HUES48 (cell line): ENCODE measurements around the gene COL5A1.

ENCODE experiments used
- H3K27ac ChIP-seq: one replicate; pipeline ENCODE4 v1.7.0; 2013; ENCODE audit warnings: low read depth, low read length, inconsistent platforms
- H3K27me3 ChIP-seq: 2 replicates; pipeline ENCODE4 v1.6.1; 2013; ENCODE audit warnings: mild to moderate bottlenecking, low read length; ENCODE audit not compliant: control insufficient read depth, insufficient read depth
- H3K36me3 ChIP-seq: 2 replicates; pipeline ENCODE4 v1.6.1; 2013; ENCODE audit warnings: low read length; ENCODE audit not compliant: control insufficient read depth, insufficient read depth
- H3K4me1 ChIP-seq: 2 replicates; pipeline ENCODE4 v1.6.1; 2013; ENCODE audit warnings: mild to moderate bottlenecking, low read length; ENCODE audit not compliant: control insufficient read depth, insufficient read depth
- H3K4me3 ChIP-seq: 2 replicates; pipeline ENCODE4 v1.5.1; 2013; ENCODE audit warnings: mild to moderate bottlenecking, low read depth, low read length
- H3K9ac ChIP-seq: 2 replicates; pipeline ENCODE4 v1.6.1; 2013; ENCODE audit warnings: mild to moderate bottlenecking, low read depth, low read length, moderate library complexity
- H3K9me3 ChIP-seq: 2 replicates; pipeline ENCODE4 v1.6.1; 2013; ENCODE audit warnings: low read length; ENCODE audit not compliant: control insufficient read depth, insufficient read depth

Gene COL5A1

GRCh38 chr9:134744385-134745295 is 103.0 kb downstream of the COL5A1 start:
- Histone ChIP-seq H3K27me3 (no peaks in the 10 kb centered on the region), H3K9ac (no peak overlapping the region), H3K4me3 (no peak overlapping the region), H3K4me1 (no peaks in the 10 kb centered on the region), H3K27ac (no peak overlapping the region), H3K36me3 (peaks cover 7% of the 10 kb centered on the region), H3K9me3 (peaks cover 20% of the 10 kb centered on the region)

DNA sequence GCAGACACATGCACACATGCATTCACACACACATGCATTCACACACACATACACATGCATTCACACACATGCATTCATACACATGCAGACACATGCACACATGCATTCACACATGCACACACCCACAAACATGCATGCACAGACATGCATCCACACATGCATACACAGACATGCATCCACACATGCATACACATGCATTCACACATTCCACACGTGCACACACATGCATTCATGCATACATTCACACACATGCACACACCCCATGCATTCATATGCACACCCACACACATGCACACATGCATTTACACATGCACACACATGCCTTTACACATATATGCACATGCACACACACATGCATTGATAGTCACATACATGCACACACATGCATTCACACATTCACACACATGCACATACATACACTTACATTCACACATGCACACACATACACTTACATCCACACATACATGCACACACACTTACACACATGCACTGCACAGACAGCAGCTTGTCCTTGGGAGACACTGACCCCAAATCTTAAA is 106.4 kb downstream of the COL5A1 start:
- Histone ChIP-seq H3K27me3 (no peaks in the 10 kb centered on the region), H3K9me3 (peaks cover 20% of the 10 kb centered on the region), H3K4me1 (no peaks in the 10 kb centered on the region), H3K36me3 (peaks cover 7% of the 10 kb centered on the region), H3K4me3 (no peak overlapping the region), H3K9ac (no peak overlapping the region), H3K27ac (no peak overlapping the region)

DNA sequence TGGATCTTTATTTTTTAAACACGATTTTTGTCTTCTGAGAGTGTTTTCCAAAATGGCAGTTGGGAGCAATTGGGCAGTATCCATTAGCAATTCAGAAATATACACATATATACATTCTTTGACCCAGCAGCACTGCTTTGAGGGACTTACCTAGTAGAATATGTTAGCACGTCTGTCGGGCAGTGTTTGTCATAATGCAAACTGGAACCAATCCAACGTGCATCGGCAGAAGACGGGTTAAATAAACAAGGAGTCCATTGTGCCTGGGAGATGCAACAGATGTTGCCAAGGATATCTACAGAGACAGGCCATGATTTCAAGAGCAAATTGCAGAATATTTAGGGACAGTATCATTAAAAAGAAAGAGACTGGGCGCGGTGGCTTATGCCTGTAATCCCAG is 107.0 kb downstream of the COL5A1 start:
- H3K4me3 ChIP-seq, result no peak overlapping the region
- no peaks in the 10 kb centered on the region for H3K4me1 ChIP-seq
- H3K36me3 ChIP-seq, result peaks cover 7% of the 10 kb centered on the region
- H3K27ac ChIP-seq, result no peak overlapping the region
- H3K27me3 ChIP-seq, result no peaks in the 10 kb centered on the region
- no peak overlapping the region for H3K9ac ChIP-seq
- H3K9me3 ChIP-seq, result peaks cover 20% of the 10 kb centered on the region

DNA sequence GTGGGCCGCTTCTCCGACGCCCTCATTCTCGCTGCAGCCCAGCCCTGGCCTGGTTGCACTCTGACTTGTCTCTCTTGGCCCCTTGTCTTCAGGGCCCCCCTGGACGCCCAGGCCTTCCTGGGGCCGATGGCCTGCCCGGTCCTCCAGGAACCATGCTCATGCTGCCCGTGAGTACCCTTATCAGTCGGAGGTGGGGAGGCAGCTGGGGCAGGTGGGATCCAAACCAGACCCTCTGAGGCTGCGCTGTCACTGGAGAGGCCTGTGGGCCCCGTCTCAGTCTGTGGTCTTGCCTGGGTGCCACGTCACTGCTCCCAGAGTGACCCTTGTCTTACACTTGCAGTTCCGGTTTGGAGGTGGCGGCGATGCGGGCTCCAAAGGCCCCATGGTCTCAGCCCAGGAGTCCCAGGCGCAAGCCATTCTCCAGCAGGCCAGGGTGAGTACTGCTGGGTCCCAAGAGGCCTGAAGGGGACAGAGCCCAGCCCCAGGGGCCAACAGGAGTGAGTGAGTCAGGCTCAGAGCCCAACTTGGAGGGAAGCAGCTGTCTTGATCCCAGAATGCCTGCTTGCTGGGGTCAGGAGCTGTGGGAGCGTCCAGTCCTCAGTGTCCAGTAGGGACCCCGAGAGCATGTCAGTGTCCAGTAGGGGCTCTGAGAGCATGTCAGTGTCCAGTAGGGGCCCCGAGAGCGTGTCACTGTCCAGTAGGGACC is 109.0 kb downstream of the COL5A1 start:
- no peaks in the 10 kb centered on the region for H3K27me3 ChIP-seq
- no peak overlapping the region for H3K4me3 ChIP-seq
- H3K4me1 ChIP-seq, result no peaks in the 10 kb centered on the region
- H3K9me3 ChIP-seq, result peaks cover 13% of the 10 kb centered on the region
- H3K9ac ChIP-seq, result no peak overlapping the region
- no peak overlapping the region for H3K27ac ChIP-seq
- peaks cover 7% of the 10 kb centered on the region for H3K36me3 ChIP-seq

DNA sequence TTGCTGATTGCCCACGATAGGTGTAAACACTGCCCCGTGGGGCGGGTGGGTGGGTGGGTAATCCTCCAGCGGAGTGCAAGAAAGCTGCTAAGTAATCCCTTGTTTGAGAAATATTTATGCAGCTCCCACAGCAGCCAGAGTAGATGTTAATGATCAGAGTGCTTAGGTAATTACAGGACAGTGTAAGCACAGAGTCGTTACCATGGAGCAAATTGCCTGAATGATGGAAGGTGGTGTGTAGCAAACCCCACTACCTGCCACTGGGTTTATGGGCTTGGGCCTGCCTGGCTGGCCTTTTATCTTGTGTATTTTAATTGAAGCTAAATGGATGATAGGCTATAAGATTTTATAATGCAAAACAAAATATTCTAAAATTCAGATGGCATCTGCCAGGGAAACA is 110.0 kb downstream of the COL5A1 start:
- H3K9ac ChIP-seq, result no peak overlapping the region
- no peaks in the 10 kb centered on the region for H3K4me1 ChIP-seq
- no peak overlapping the region for H3K27ac ChIP-seq
- peaks cover 7% of the 10 kb centered on the region for H3K36me3 ChIP-seq
- peaks cover 12% of the 10 kb centered on the region for H3K9me3 ChIP-seq
- H3K27me3 ChIP-seq, result no peaks in the 10 kb centered on the region
- no peak overlapping the region for H3K4me3 ChIP-seq

DNA sequence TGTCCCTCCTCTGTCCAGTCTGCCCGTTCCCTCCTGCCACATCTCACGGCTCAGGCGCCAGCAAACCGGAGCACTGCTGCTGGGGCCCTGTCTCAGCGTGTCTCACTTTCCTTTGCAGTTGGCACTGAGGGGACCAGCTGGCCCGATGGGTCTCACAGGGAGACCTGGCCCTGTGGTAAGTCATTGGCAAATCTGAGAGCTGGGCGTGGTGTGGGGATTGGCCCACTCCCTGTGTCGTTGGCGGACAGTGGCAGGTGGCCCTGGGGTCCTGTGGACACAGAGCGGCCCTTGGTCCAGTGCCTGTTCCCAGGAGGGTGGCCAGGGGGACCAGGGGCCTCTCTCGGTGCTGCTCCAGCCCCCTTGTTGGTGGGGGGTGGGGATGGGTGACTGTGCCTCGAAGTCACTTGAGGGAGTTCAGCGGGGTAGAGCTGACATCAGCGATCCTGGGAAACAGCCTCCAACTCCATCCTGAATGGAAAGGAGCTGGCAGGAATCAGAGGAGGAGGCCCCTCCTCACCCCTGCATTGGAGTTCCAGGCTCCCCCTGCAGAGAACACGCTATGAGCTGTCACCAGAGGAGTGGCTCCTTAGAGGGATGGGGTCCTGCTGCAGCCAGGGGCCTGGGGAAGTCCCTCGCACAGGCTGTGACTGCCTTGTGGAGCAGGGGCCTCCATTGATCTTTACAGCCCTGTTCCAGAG is 111.0 kb downstream of the COL5A1 start:
- H3K27ac ChIP-seq, result no peak overlapping the region
- H3K9ac ChIP-seq, result no peak overlapping the region
- H3K9me3 ChIP-seq, result peaks cover 7% of the 10 kb centered on the region
- H3K36me3 ChIP-seq, result peaks cover 7% of the 10 kb centered on the region
- H3K4me1 ChIP-seq, result no peaks in the 10 kb centered on the region
- no peaks in the 10 kb centered on the region for H3K27me3 ChIP-seq
- H3K4me3 ChIP-seq, result no peak overlapping the region

GRCh38 chr9:134753191-134753590 is 111.6 kb downstream of the COL5A1 start:
- Histone ChIP-seq H3K36me3 (peaks cover 2% of the 10 kb centered on the region), H3K4me1 (no peaks in the 10 kb centered on the region), H3K9ac (no peak overlapping the region), H3K27ac (no peak overlapping the region), H3K27me3 (no peaks in the 10 kb centered on the region), H3K4me3 (no peak overlapping the region), H3K9me3 (peaks cover 2% of the 10 kb centered on the region; the same call in 1 of the 2 replicates)

DNA sequence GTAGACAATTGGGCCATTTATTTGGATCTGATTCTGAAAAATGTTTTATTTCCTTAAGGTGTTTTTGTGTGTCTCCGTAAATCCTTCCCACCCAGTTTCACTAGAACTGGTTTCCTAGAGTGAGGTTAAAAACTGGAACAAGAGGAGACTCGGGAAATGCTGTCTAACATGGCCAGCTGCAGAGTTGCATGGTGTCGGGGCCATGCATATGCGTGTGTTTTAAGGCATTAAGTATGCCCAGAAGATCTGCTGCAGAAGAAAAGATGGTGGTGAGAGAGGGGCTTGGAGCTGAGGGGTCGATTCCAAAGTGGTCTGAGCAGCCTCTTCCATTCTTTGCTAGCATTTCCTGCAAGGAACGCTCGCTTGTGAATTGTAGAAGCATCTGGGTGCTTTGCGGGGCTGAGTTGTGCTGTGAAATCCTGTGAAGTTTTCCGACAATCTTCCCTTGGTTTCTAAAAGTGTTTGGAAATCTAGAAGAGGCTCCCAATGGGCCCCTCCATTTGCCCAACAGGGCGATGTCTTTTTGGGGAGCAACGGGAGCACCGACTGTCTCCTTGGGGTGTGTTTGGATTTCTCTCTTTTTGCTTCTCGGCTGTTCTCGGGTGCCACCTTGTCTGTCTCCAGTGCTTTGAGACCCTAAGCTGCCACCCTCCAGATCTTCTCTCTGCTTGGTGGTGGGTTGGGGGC is 113.8 kb downstream of the COL5A1 start:
- no peaks in the 10 kb centered on the region for H3K27me3 ChIP-seq
- no peaks in the 10 kb centered on the region for H3K4me1 ChIP-seq
- H3K4me3 ChIP-seq, result no peak overlapping the region
- no peak overlapping the region for H3K9ac ChIP-seq
- no peaks in the 10 kb centered on the region for H3K36me3 ChIP-seq
- no peak overlapping the region for H3K27ac ChIP-seq
- no peaks in the 10 kb centered on the region for H3K9me3 ChIP-seq

DNA sequence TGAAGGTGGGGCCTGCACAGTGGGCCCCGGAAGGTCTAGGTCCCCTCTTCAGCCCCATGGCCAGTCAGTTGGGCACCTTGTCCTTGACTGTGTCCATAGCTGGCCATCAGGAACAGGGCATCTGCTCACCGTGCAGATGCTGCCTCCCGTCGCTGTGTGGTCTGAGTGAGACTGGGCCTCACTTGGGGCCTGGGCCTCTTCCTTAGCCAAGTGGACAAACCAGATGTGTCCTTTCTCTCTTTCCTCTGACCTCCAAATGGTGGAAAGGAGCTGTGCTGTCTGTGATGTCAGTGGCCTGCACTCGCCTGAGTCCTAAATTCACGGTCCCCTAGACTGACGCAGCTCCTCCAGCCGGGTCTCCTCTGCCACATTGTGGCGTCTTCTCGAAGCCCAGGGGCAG is 114.5 kb downstream of the COL5A1 start:
- Histone ChIP-seq H3K4me1 (no peaks in the 10 kb centered on the region), H3K27ac (no peak overlapping the region), H3K36me3 (no peaks in the 10 kb centered on the region), H3K9me3 (no peaks in the 10 kb centered on the region), H3K9ac (no peak overlapping the region), H3K4me3 (no peak overlapping the region), H3K27me3 (no peaks in the 10 kb centered on the region)

DNA sequence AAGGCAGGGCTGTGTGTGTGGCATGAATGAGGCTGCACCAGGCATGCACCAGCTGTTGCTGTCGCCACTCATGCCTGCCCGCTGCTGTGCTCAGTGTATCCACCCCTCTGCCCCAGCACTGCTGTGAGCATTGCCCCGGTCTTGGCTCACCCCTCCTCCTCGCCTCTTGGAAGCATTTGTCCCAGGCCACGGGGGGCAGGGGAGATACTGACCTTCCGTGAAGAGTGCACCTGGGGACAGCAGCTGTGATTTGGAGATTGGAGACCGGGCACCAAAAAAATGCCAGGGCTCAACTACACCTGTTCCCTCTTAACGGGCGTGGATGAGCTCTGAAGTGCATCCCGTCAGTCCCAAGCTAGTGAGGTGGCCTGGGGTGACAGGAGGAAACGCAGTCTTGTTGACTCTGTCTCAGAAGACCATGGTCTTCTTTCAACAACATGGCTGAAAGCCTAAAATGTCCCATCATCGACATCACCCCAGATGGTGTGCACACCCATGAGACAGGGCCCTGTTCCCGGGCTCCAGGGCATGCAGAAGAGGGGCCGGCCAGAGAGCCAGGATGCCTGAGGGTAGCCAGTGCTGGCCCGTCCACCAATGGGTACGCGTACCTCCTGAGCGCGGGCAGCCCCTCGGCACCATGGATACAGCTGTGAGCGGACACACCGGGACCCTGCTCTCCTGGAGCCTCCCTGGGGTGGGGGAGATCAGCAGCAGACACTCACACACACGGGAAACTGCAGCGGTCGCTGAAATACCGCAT is 115.8 kb downstream of the COL5A1 start:
- H3K27ac ChIP-seq, result no peak overlapping the region
- H3K4me1 ChIP-seq, result no peaks in the 10 kb centered on the region
- H3K9ac ChIP-seq, result no peak overlapping the region
- H3K27me3 ChIP-seq, result no peaks in the 10 kb centered on the region
- no peak overlapping the region for H3K4me3 ChIP-seq
- H3K9me3 ChIP-seq, result no peaks in the 10 kb centered on the region
- no peaks in the 10 kb centered on the region for H3K36me3 ChIP-seq
